ENCODE measurements around the gene YIPF7.

Gene YIPF7

GRCh38 chr4:44578954-44579353 is 72.5 kb downstream of the YIPF7 start:
- no peak for DNase-seq (ENCODE audit: low read depth)
- no peak overlapping the region for H3K4me3 ChIP-seq (ENCODE audit: control insufficient read depth, low read depth, low read length)
- no peak for TF ChIP-seq CTCF (IDR thresholded peaks at IDR 0.05; ENCODE audit: control insufficient read depth, insufficient read depth, low read depth, low read length, missing control alignments)

Data from AG09309 (cell line).